Activated CD4-positive, CD25-positive, alpha-beta regulatory T cell (primary cell): Measurements from ENCODE around the gene CCDC142.
"Not testable (repeated sequence)": the region's sequence is repeated elsewhere in the genome, so short reads cannot be mapped to it uniquely, and the experiment has no call there.

ENCODE experiments used
- DNase-seq, 4 experiments: peaks; one replicate each; lab custom pipeline; 2025; lab: John Stamatoyannopoulos, UW

The CCDC142 gene

GRCh38 chr2:74471332-74472065, 11.3 kb downstream of the CCDC142 start:
- no peak for DNase-seq

- DNase-seq, result not testable (repeated sequence)
Measured at GRCh38 chr2:74470742-74471141, 12.1 kb downstream of the CCDC142 start.

- DNase-seq, result no peak
Measured at GRCh38 chr2:74464406-74464805, 18.4 kb downstream of the CCDC142 start.

- no peak for DNase-seq
Measured at GRCh38 chr2:74462786-74463105, 20.1 kb downstream of the CCDC142 start.

- no peak for DNase-seq
Measured at GRCh38 chr2:74462054-74462785, 20.6 kb downstream of the CCDC142 start.

- no peak for DNase-seq
Measured at GRCh38 chr2:74461187-74462053, 21.4 kb downstream of the CCDC142 start.

GRCh38 chr2:74460187-74460586, 22.6 kb downstream of the CCDC142 start:
- DNase-seq, result not testable (repeated sequence)

- DNase-seq, result not testable (repeated sequence)
Measured at GRCh38 chr2:74459503-74460118, 23.2 kb downstream of the CCDC142 start.

- no peak for DNase-seq
Measured at GRCh38 chr2:74458938-74459363, 23.8 kb downstream of the CCDC142 start.

GRCh38 chr2:74458132-74458937, 24.5 kb downstream of the CCDC142 start, which contains the start of gene WBP1:
WBP1 (plus strand) TSS chr2:74458438; CDS start chr2:74458603, 165 bp downstream.
- DNase-seq, result peak; percentile 93 to 96 (median 94)

- DNase-seq, result peak; percentile 54 to 68 (median 63)
Measured at GRCh38 chr2:74457549-74458131, 25.2 kb downstream of the CCDC142 start.

GRCh38 chr2:74457129-74457548, 25.7 kb downstream of the CCDC142 start:
- no peak for DNase-seq

GRCh38 chr2:74454654-74455511, 27.9 kb downstream of the CCDC142 start, which contains the start of gene INO80B:
INO80B (plus strand) TSS chr2:74455087; CDS start chr2:74455117, 30 bp downstream.
- peak; percentile 88 to 93 (median 91) for DNase-seq

GRCh38 chr2:74450570-74451190, 32.1 kb downstream of the CCDC142 start:
- DNase-seq, result no peak

GRCh38 chr2:74448771-74449170, 34.0 kb downstream of the CCDC142 start:
- DNase-seq, result no peak

GRCh38 chr2:74447230-74447999, 35.4 kb downstream of the CCDC142 start:
- no peak for DNase-seq

GRCh38 chr2:74444498-74445318, 38.1 kb downstream of the CCDC142 start:
- no peak for DNase-seq
